GM23248 (cell line): Measurements from ENCODE around the gene RNF150.

Source experiments
- EZH2 ChIP-seq: fragments of 200-600 bp; sonication (generic); IDR thresholded peaks from 2 replicates; pipeline ENCODE4 v1.6.1; 2018; ENCODE audit warnings: antibody characterized with exemption, mild to moderate bottlenecking; ENCODE audit not compliant: insufficient read depth, poor library complexity, severe bottlenecking
- EZH2phosphoT487 ChIP-seq: fragments of 200-600 bp; sonication (generic); IDR thresholded peaks from 2 replicates; pipeline ENCODE4 v1.6.1; 2018; ENCODE audit warnings: antibody characterized with exemption, moderate library complexity, mild to moderate bottlenecking, low read depth; ENCODE audit not compliant: insufficient read depth

- TF ChIP-seq EZH2 (no peak), EZH2phosphoT487 (no peak)
Measured at GRCh38 chr4:141062651-141063050, 70.6 kb downstream of the RNF150 start.
